CD4-positive, CD25-positive, alpha-beta regulatory T cell (primary cell): ENCODE data around the gene ALOX12B. TPM values are rescaled to one million over a fixed set of nuclear protein-coding genes. Genes with fewer than 3 reads are reported as not detected.

ENCODE experiments used
- ATAC-seq, 2 donors: fragments of 150-1000 bp; cut with Tn5 transposase; one replicate each; pipeline ENCODE4 v1.10.0; 2021; ENCODE audit warnings: low read depth in 2 of 2, moderate number of reproducible peaks in 2 of 2, moderate library complexity in 1 of 2
- DNase-seq, 3 donors: peaks; one replicate each; pipeline versions ENCODE4 v3.0.0 to v3.0.0-alpha.2; 2012 to 2022; ENCODE audit warnings: mixed read lengths in 1 of 3
- H3K27ac ChIP-seq: one replicate; pipeline ENCODE4 v1.7.0; 2013; ENCODE audit warnings: mild to moderate bottlenecking, low read length; ENCODE audit not compliant: insufficient read depth, poor library complexity, severe bottlenecking
- H3K27me3 ChIP-seq: one replicate; pipeline ENCODE4 v1.7.0; 2013; ENCODE audit warnings: low read length; ENCODE audit not compliant: control insufficient read depth, insufficient read depth
- H3K36me3 ChIP-seq: one replicate; pipeline ENCODE4 v1.7.0; 2013; ENCODE audit warnings: mild to moderate bottlenecking, low read length, moderate library complexity; ENCODE audit not compliant: control insufficient read depth, insufficient read depth
- H3K4me1 ChIP-seq: 2 replicates; pipeline ENCODE4 v1.7.0; 2013; ENCODE audit warnings: mild to moderate bottlenecking, low read length; ENCODE audit not compliant: insufficient read depth, control insufficient read depth, poor library complexity, severe bottlenecking
- H3K4me3 ChIP-seq: one replicate; pipeline ENCODE4 v1.7.0; 2013; ENCODE audit warnings: low read depth, mild to moderate bottlenecking, low read length, moderate library complexity
- H3K9me3 ChIP-seq, 2 experiments: 1 replicate in 1 of 2; 2 replicates in 1 of 2; pipeline ENCODE4 v1.7.0; 2013; ENCODE audit warnings: low read length in 2 of 2, mild to moderate bottlenecking in 1 of 2, moderate library complexity in 1 of 2; ENCODE audit not compliant: control insufficient read depth in 2 of 2
- H3K27ac Mint-ChIP-seq, 3 donors: one replicate each; pipeline ENCODE4 v1.8.0; 2020 to 2022; ENCODE audit warnings: mild to moderate bottlenecking in 3 of 3, mixed read lengths in 3 of 3, moderate library complexity in 2 of 3
- H3K27me3 Mint-ChIP-seq: one replicate; pipeline ENCODE4 v1.8.0; 2022; ENCODE audit warnings: mild to moderate bottlenecking, mixed read lengths
- H3K36me3 Mint-ChIP-seq: one replicate; pipeline ENCODE4 v1.8.0; 2020; ENCODE audit warnings: mixed read lengths
- H3K4me1 Mint-ChIP-seq, 4 donors: one replicate each; pipeline ENCODE4 v1.8.0; 2020 to 2022; ENCODE audit warnings: mixed read lengths in 4 of 4, mild to moderate bottlenecking in 1 of 4
- H3K4me3 Mint-ChIP-seq, 4 donors: one replicate each; pipeline ENCODE4 v1.8.0; 2020 to 2022; ENCODE audit warnings: mild to moderate bottlenecking in 4 of 4, mixed read lengths in 4 of 4, moderate library complexity in 3 of 4
- H3K9me3 Mint-ChIP-seq, 7 donors: one replicate each; pipeline ENCODE4 v1.8.0; 2020 to 2022; ENCODE audit warnings: mixed read lengths in 7 of 7, mild to moderate bottlenecking in 3 of 7, moderate library complexity in 2 of 7
- polyA plus RNA-seq, 4 donors: library from polyadenylated mRNA; unstranded; fragments of 300-500 nt; fragmentation: Illumina TruSeq; gene quantifications; one replicate each; pipeline ENCODE4 v1.2.3, GENCODE V29; 2021
- total RNA-seq: library from RNA; stranded (reverse); gene quantifications from one replicate; pipeline ENCODE4 v1.2.3, GENCODE V29; 2022

Gene ALOX12B
- total and polyA plus RNA-seq, 5 donors from 2014 or later, result 0.53 to 0.68 (median 0.67) TPM; not detected in 2

- no peak overlapping the region for H3K4me3 Mint-ChIP-seq
- peaks cover 7% of the 10 kb centered on the region for H3K27me3 ChIP-seq
- H3K27ac ChIP-seq, result no peak overlapping the region
- H3K4me1 ChIP-seq, result peaks cover 6% of the 10 kb centered on the region
- H3K36me3 Mint-ChIP-seq, result no peaks in the 10 kb centered on the region
- no peaks in the 10 kb centered on the region for H3K36me3 ChIP-seq
- H3K27ac Mint-ChIP-seq, result no peak overlapping the region
- peaks cover 0 to 3% (median 0%) of the 10 kb centered on the region in 7 donors for H3K9me3 Mint-ChIP-seq
- H3K4me1 Mint-ChIP-seq, result peaks cover 0 to 6% (median 1%) of the 10 kb centered on the region in 4 donors
- H3K27me3 Mint-ChIP-seq, result peaks cover 39% of the 10 kb centered on the region
- no peak overlapping the region for H3K4me3 ChIP-seq
- DNase-seq (no peak), ATAC-seq (no peak)
- no peaks in the 10 kb centered on the region for H3K9me3 ChIP-seq
These were observed 45.5 kb downstream of the ALOX12B start for GRCh38 chr17:8041979-8042378.

- H3K4me1 Mint-ChIP-seq, result peaks cover 0 to 6% (median 1%) of the 10 kb centered on the region in 4 donors
- Histone ChIP-seq H3K4me3 (no peak overlapping the region), H3K27me3 (peaks cover 7% of the 10 kb centered on the region), H3K9me3 (no peaks in the 10 kb centered on the region), H3K36me3 (no peaks in the 10 kb centered on the region), H3K4me1 (peaks cover 6% of the 10 kb centered on the region), H3K27ac (no peak overlapping the region)
- ATAC-seq, result no peak
- peak in 2 of 3 donors; percentile 51 to 74 for DNase-seq
- peaks cover 0 to 3% (median 0%) of the 10 kb centered on the region in 7 donors for H3K9me3 Mint-ChIP-seq
- no peak overlapping the region for H3K4me3 Mint-ChIP-seq
- peaks cover 38% of the 10 kb centered on the region for H3K27me3 Mint-ChIP-seq
- H3K36me3 Mint-ChIP-seq, result no peaks in the 10 kb centered on the region
- H3K27ac Mint-ChIP-seq, result no peak overlapping the region
These were observed 46.1 kb downstream of the ALOX12B start for GRCh38 chr17:8041249-8041928.

- H3K9me3 Mint-ChIP-seq, result peaks cover 0 to 3% (median 0%) of the 10 kb centered on the region in 7 donors
- peaks cover 0 to 6% (median 1%) of the 10 kb centered on the region in 4 donors for H3K4me1 Mint-ChIP-seq
- DNase-seq, result no peak
- no peaks in the 10 kb centered on the region for H3K9me3 ChIP-seq
- no peaks in the 10 kb centered on the region for H3K36me3 ChIP-seq
- ATAC-seq, result no peak
- H3K27me3 ChIP-seq, result peaks cover 7% of the 10 kb centered on the region
- no peak overlapping the region for H3K27ac ChIP-seq
- H3K36me3 Mint-ChIP-seq, result no peaks in the 10 kb centered on the region
- H3K4me3 ChIP-seq, result no peak overlapping the region
- H3K4me1 ChIP-seq, result peaks cover 6% of the 10 kb centered on the region
- no peak overlapping the region for H3K27ac Mint-ChIP-seq
- no peak overlapping the region for H3K4me3 Mint-ChIP-seq
- peaks cover 47% of the 10 kb centered on the region for H3K27me3 Mint-ChIP-seq
These were observed 47.8 kb downstream of the ALOX12B start for GRCh38 chr17:8039611-8040168.

- no peaks in the 10 kb centered on the region for H3K36me3 Mint-ChIP-seq
- no peak within 1 kb of the TSS for H3K4me3 Mint-ChIP-seq
- no peak for DNase-seq
- no peak for ATAC-seq
- H3K27ac ChIP-seq, result no peak within 1 kb of the TSS
- no peaks in the 10 kb centered on the region for H3K36me3 ChIP-seq
- peaks cover 0 to 6% (median 1%) of the 10 kb centered on the region in 4 donors for H3K4me1 Mint-ChIP-seq
- peaks cover 6% of the 10 kb centered on the region for H3K4me1 ChIP-seq
- H3K9me3 ChIP-seq, result no peaks in the 10 kb centered on the region
- H3K27me3 Mint-ChIP-seq, result peaks cover 50% of the 10 kb centered on the region
- no peak within 1 kb of the TSS for H3K4me3 ChIP-seq
- peaks cover 7% of the 10 kb centered on the region for H3K27me3 ChIP-seq
- H3K27ac Mint-ChIP-seq, result no peak within 1 kb of the TSS
- peaks cover 0 to 3% (median 0%) of the 10 kb centered on the region in 7 donors for H3K9me3 Mint-ChIP-seq
These were observed 48.4 kb downstream of the ALOX12B start, which contains the start of gene ALOX15B for GRCh38 chr17:8038954-8039610. ALOX15B (plus strand) TSS chr17:8039059; CDS start chr17:8039156, 97 bp downstream.

- H3K27ac ChIP-seq, result no peak overlapping the region
- no peaks in the 10 kb centered on the region for H3K4me1 ChIP-seq
- H3K27ac Mint-ChIP-seq, result no peak overlapping the region
- ATAC-seq (no peak), DNase-seq (no peak)
- H3K36me3 Mint-ChIP-seq, result no peaks in the 10 kb centered on the region
- H3K4me3 Mint-ChIP-seq, result no peak overlapping the region
- no peak overlapping the region for H3K4me3 ChIP-seq
- peaks cover 0 to 3% (median 2%) of the 10 kb centered on the region in 7 donors for H3K9me3 Mint-ChIP-seq
- H3K27me3 Mint-ChIP-seq, result peaks cover 54% of the 10 kb centered on the region
- peaks cover 10% of the 10 kb centered on the region for H3K27me3 ChIP-seq
- H3K4me1 Mint-ChIP-seq, result no peaks in the 10 kb centered on the region
- no peaks in the 10 kb centered on the region for H3K36me3 ChIP-seq
- H3K9me3 ChIP-seq, result no peaks in the 10 kb centered on the region
These were observed 55.1 kb downstream of the ALOX12B start for GRCh38 chr17:8032442-8032841.

- Mint-ChIP-seq H3K27me3 (peaks cover 52% of the 10 kb centered on the region), H3K9me3 (peaks cover 0 to 3% (median 0%) of the 10 kb centered on the region in 7 donors), H3K36me3 (no peaks in the 10 kb centered on the region), H3K4me1 (no peaks in the 10 kb centered on the region), H3K4me3 (no peak overlapping the region), H3K27ac (no peak overlapping the region)
- Histone ChIP-seq H3K9me3 (no peaks in the 10 kb centered on the region), H3K4me3 (no peak overlapping the region), H3K4me1 (no peaks in the 10 kb centered on the region), H3K27ac (no peak overlapping the region), H3K36me3 (no peaks in the 10 kb centered on the region), H3K27me3 (peaks cover 11% of the 10 kb centered on the region)
- no peak for ATAC-seq
- no peak for DNase-seq
These were observed 55.6 kb downstream of the ALOX12B start for GRCh38 chr17:8031950-8032349.

GRCh38 chr17:8031261-8031661 is 56.3 kb downstream of the ALOX12B start:
- ATAC-seq (no peak), DNase-seq (no peak)
- H3K27me3 ChIP-seq, result peaks cover 12% of the 10 kb centered on the region
- H3K9me3 ChIP-seq, result no peaks in the 10 kb centered on the region
- peaks cover 0 to 3% (median 0%) of the 10 kb centered on the region in 7 donors for H3K9me3 Mint-ChIP-seq
- H3K36me3 Mint-ChIP-seq, result no peaks in the 10 kb centered on the region
- H3K4me1 Mint-ChIP-seq, result no peaks in the 10 kb centered on the region
- no peak overlapping the region for H3K27ac Mint-ChIP-seq
- no peak overlapping the region for H3K4me3 ChIP-seq
- H3K36me3 ChIP-seq, result no peaks in the 10 kb centered on the region
- H3K27ac ChIP-seq, result no peak overlapping the region
- peaks cover 52% of the 10 kb centered on the region for H3K27me3 Mint-ChIP-seq
- H3K4me1 ChIP-seq, result no peaks in the 10 kb centered on the region
- no peak overlapping the region for H3K4me3 Mint-ChIP-seq
